CD4-positive, alpha-beta T cell treated with Interleukin-15 for 4 hours (primary cell): ENCODE results near the gene MFGE8.

Experiments
- DNase-seq: peaks from one replicate; pipeline ENCODE4 v3.0.0-alpha.2; 2020; ENCODE audit warnings: low spot score

MFGE8 gene

DNA sequence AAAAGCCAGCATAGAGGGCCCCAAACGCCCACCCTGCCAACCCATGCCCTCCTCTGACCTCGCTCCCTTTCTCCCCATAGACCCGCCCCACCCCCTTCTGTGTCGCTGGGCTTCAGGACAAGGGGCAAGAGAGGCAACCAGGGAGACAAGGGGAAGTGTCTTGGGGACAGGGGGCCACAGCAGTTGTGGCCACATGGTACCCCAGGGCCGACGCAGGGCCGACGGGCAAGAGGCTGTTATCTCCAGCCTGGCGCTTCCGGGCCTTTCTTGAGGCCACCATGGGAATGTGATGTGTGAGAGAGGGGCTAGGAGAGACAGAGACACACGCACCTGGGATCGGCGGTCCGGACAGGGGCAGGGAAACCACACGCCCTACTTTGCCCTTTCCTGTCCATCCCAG, 14.4 kb downstream of the MFGE8 start:
- DNase-seq, result no peak

GRCh38 chr15:88897456-88898194, 15.6 kb downstream of the MFGE8 start:
- peak; percentile 82 for DNase-seq

- DNase-seq, result no peak
Observed at GRCh38 chr15:88897142-88897455, 16.1 kb downstream of the MFGE8 start.

GRCh38 chr15:88896333-88897033, 16.7 kb downstream of the MFGE8 start:
- DNase-seq, result no peak

- DNase-seq, result peak; percentile 57
Observed at GRCh38 chr15:88894819-88895767, 18.1 kb downstream of the MFGE8 start, which contains the start of gene HAPLN3. Gene HAPLN3 (minus strand): TSS chr15:88895544. CDS start chr15:88887298, 8,246 bp downstream.

- DNase-seq, result peak; percentile 86
Observed at GRCh38 chr15:88894348-88894818, 18.8 kb downstream of the MFGE8 start.

- DNase-seq, result no peak
Observed at GRCh38 chr15:88891540-88892254, 21.5 kb downstream of the MFGE8 start.

DNA sequence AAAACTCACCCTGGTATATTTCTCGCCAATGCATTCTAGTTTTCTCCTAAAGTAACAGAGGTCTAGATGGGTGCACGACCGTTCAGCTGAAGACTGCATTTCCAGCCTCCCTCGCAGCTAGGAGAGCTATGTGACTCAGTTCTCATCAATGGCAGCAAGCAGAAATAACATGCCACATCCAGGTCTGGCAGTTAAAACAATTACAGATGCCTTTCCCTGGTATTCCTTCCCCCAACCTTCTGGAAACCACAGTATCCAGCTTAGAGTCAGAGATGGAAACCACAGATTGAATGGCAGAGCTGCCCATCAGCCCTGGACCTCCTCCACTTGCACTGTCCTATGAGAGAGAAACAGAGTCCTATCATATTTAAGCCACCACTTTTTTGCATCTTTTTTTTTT, 22.7 kb downstream of the MFGE8 start:
- DNase-seq, result no peak

DNA sequence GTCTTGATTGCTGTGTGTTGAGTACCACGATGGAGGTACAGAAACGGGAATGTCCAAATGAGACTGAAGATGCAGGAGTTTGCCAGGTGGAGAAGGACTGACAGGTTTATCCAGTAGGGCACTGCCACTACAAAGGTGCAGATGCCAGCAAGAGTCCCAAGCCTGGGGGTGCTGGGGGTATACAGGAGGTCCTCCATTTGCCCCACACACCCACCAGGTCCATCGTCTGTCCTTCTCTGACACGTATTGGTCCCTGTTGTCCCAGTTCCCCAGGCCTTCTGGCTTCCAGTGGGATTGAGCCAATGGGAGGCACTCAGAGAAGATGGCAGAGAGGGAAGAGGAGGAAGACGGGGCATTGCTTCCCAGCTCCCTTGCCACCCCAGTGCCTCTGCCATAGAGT, 24.5 kb downstream of the MFGE8 start:
- DNase-seq, result no peak

- no peak for DNase-seq
Observed at GRCh38 chr15:88887068-88887580, 26.1 kb downstream of the MFGE8 start.

- no peak for DNase-seq
Observed at GRCh38 chr15:88882785-88883184, 30.4 kb downstream of the MFGE8 start.

GRCh38 chr15:88881775-88882174, 31.4 kb downstream of the MFGE8 start:
- no peak for DNase-seq

DNA sequence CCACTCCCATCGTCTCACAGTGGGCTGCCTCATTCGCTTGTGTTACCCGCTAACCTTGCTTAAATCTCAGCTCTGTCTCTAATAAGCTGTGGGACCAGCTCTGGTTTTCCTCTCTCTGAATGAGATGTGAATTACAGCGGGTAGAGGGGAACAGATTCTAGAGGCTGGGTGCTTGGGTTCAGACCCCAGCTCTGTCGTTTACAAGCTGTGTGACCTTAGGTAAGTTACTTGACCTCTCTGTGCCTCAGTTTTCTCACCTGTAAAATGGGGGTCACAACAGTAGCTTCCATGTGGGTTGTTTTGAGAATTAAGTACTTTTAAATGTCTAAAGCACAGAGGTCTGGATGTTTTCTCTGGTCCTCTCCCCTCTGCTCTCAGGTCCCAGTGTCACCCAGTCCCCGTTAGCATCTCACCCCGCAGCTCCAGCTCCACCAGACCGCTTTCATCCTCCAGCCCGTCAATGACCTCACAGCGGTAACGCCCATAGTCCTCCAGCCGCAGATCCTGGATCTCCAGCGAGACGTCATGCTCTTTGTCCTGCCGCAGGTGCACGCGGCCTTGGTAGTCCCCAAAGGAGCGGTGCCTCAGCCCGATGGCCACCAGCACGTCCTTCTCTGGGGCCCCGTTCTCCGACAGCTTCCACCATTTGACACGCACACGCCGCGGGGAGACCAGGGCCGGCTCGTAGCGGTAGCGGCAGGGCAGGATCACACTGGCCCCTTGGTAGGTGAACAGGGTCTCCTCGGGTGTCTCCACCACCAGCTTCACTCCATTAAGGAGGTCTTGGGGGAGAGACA, 32.0 kb downstream of the MFGE8 start:
- DNase-seq, result no peak

GRCh38 chr15:88878720-88879184, 34.4 kb downstream of the MFGE8 start:
- no peak for DNase-seq

GRCh38 chr15:88877906-88878305, 35.3 kb downstream of the MFGE8 start:
- no peak for DNase-seq

DNA sequence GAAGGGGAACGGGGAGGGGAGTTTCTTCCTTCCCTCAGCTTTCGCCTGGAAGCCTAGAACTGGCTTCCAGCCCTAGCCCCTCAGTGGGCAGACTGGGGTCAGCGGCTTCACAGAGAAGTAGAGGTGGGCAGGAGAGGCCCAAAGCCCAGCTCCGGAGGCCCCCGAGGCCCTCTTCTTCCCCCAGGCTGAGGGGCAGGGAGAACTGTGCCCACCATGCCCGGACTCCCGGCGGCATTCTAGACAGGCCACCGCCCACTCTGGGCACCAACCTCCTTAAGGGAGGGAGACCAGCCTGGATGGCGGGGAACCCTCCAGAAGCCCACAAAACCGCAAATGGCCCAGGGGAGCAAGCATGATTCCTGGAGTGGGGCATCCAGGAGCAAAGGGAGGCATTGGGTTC, 35.8 kb downstream of the MFGE8 start:
- DNase-seq, result no peak

GRCh38 chr15:88876573-88876972, 36.6 kb downstream of the MFGE8 start:
- no peak for DNase-seq

DNA sequence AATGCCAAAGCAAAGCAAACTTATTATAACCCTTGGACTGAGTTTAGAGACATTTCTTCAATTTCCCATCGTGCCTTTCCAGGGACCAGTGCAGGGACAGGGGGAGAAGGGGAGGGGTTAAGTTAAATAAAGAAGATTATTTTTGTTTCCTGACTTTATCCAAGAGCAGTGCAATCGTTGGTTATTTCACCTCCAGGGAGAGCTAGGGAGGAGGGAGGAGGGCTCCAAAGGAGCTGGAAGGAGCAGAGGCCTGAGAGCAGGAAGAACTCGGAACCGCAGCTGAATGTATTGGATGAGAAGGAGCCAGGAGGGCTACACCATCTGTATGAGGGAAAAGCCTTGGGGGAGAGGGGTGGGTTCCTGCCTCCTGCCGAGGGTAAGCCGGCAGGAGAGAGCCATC, 38.5 kb downstream of the MFGE8 start:
- no peak for DNase-seq

- DNase-seq, result no peak
Observed at GRCh38 chr15:88874275-88874674, 38.9 kb downstream of the MFGE8 start.

- no peak for DNase-seq
Observed at GRCh38 chr15:88873786-88874185, 39.4 kb downstream of the MFGE8 start.

DNA sequence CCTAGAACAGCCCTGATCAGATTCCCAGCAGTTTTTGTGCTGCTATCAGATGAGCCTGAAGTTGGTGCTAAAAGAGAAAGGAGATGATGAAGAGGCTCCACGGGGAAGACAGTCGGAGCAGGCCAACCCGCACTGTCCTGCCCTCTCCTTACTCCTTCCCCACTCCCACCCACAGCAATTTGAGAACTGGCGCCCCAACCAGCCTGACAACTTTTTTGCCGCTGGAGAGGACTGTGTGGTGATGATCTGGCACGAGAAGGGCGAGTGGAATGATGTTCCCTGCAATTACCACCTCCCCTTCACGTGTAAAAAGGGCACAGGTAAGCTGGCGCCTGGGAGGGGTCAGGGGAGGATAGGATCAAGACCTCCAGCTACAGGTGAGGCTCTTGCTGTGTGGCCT, 40.5 kb downstream of the MFGE8 start:
- no peak for DNase-seq
